Activated naive CD4-positive, alpha-beta T cell treated with anti-CD3 and anti-CD28 coated beads, Interleukin-2, amount 50 U/mL, for 72 hours (primary cell): ENCODE measurements around the gene GAMT. TPM values are rescaled to one million over a fixed set of nuclear protein-coding genes. Genes with fewer than 3 reads are reported as not detected.

ENCODE experiments used
- ATAC-seq, 2 donors: fragments of 150-1000 bp; cut with Tn5 transposase; 2 replicates each; pipeline ENCODE4 v1.10.0; 2021; ENCODE audit warnings: mild to moderate bottlenecking in 2 of 2, moderate library complexity in 2 of 2
- DNase-seq, 2 donors: peaks; one replicate each; pipeline ENCODE4 v3.0.0; 2021 to 2022; ENCODE audit warnings: low spot score in 2 of 2
- H3K27ac Mint-ChIP-seq, 2 donors: one replicate each; pipeline ENCODE4 v1.8.0; 2022; ENCODE audit warnings: mild to moderate bottlenecking in 2 of 2, mixed read lengths in 2 of 2
- H3K36me3 Mint-ChIP-seq, 2 donors: one replicate each; pipeline ENCODE4 v1.8.0; 2022; ENCODE audit warnings: mixed read lengths in 2 of 2
- H3K9me3 Mint-ChIP-seq, 2 donors: one replicate each; pipeline ENCODE4 v1.8.0; 2022; ENCODE audit warnings: mixed read lengths in 2 of 2
- total RNA-seq, 2 donors: library from RNA; stranded (reverse); gene quantifications; one replicate each; pipeline ENCODE4 v1.2.3, GENCODE V29; 2022

The GAMT gene
- total RNA-seq, 2 donors from 2014 or later, result 4.2 to 30.2 TPM

GRCh38 chr19:1399745-1400144 is 1.6 kb downstream of the GAMT start:
- Mint-ChIP-seq H3K9me3 (no peaks in the 10 kb centered on the region), H3K36me3 (no peaks in the 10 kb centered on the region), H3K27ac (no peak overlapping the region)
- DNase-seq, result no peak
- no peak for ATAC-seq

- Mint-ChIP-seq H3K36me3 (no peaks in the 10 kb centered on the region), H3K27ac (no peak overlapping the region)
- ATAC-seq, result no peak
These were observed 2.3 kb downstream of the GAMT start for GRCh38 chr19:1399079-1399478.

GRCh38 chr19:1397838-1398237 is 3.5 kb downstream of the GAMT start:
- no peak overlapping the region for H3K27ac Mint-ChIP-seq
- DNase-seq (no peak), ATAC-seq (no peak)
- no peaks in the 10 kb centered on the region for H3K9me3 Mint-ChIP-seq
- H3K36me3 Mint-ChIP-seq, result no peaks in the 10 kb centered on the region

More at GRCh38 chr19:1399079-1399478, 2.3 kb downstream of the GAMT start:
- no peaks in the 10 kb centered on the region for H3K9me3 Mint-ChIP-seq
- DNase-seq, result no peak

- Mint-ChIP-seq H3K27ac (peak overlapping the region in 1 of 2 donors; percentile 88), H3K9me3 (no peaks in the 10 kb centered on the region), H3K36me3 (no peaks in the 10 kb centered on the region)
- no peak for DNase-seq
- ATAC-seq, result no peak
These were observed 4.3 kb downstream of the GAMT start for GRCh38 chr19:1396768-1397679.

- no peaks in the 10 kb centered on the region for H3K9me3 Mint-ChIP-seq
- DNase-seq (no peak), ATAC-seq (no peak)
- peak overlapping the region in 1 of 2 donors; percentile 24 for H3K27ac Mint-ChIP-seq
- no peaks in the 10 kb centered on the region for H3K36me3 Mint-ChIP-seq
These were observed 5.1 kb downstream of the GAMT start for GRCh38 chr19:1396019-1396767.

- no peak for ATAC-seq
- H3K27ac Mint-ChIP-seq, result no peak overlapping the region
- no peaks in the 10 kb centered on the region for H3K9me3 Mint-ChIP-seq
These were observed 5.9 kb downstream of the GAMT start for GRCh38 chr19:1395194-1396018.

GRCh38 chr19:1394252-1395193 is 6.8 kb downstream of the GAMT start:
- ATAC-seq, result no peak

More at GRCh38 chr19:1395194-1396018, 5.9 kb downstream of the GAMT start:
- no peaks in the 10 kb centered on the region for H3K36me3 Mint-ChIP-seq
- DNase-seq, result no peak

GRCh38 chr19:1393841-1394240 is 7.5 kb downstream of the GAMT start:
- H3K27ac Mint-ChIP-seq, result no peak overlapping the region
- no peaks in the 10 kb centered on the region for H3K9me3 Mint-ChIP-seq
- peaks cover 4 to 8% of the 10 kb centered on the region in 2 donors for H3K36me3 Mint-ChIP-seq
- ATAC-seq (no peak), DNase-seq (no peak)

More at GRCh38 chr19:1394252-1395193, 6.8 kb downstream of the GAMT start:
- peaks cover 0 to 1% of the 10 kb centered on the region in 2 donors for H3K36me3 Mint-ChIP-seq
- no peaks in the 10 kb centered on the region for H3K9me3 Mint-ChIP-seq
- no peak overlapping the region for H3K27ac Mint-ChIP-seq
- DNase-seq, result no peak

GRCh38 chr19:1392939-1393530 is 8.3 kb downstream of the GAMT start:
- DNase-seq (no peak), ATAC-seq (no peak)
- peaks cover 5 to 10% of the 10 kb centered on the region in 2 donors for H3K36me3 Mint-ChIP-seq
- no peaks in the 10 kb centered on the region for H3K9me3 Mint-ChIP-seq
- peak overlapping the region in 1 of 2 donors; percentile 36 for H3K27ac Mint-ChIP-seq

GRCh38 chr19:1392407-1392806 is 8.9 kb downstream of the GAMT start:
- ATAC-seq (no peak), DNase-seq (no peak)
- Mint-ChIP-seq H3K27ac (peak overlapping the region in 1 of 2 donors; percentile 55), H3K36me3 (peaks cover 5 to 10% of the 10 kb centered on the region in 2 donors), H3K9me3 (no peaks in the 10 kb centered on the region)

GRCh38 chr19:1390890-1391423 is 10.4 kb downstream of the GAMT start:
- ATAC-seq, result no peak
- no peak for DNase-seq
- peaks cover 5 to 10% of the 10 kb centered on the region in 2 donors for H3K36me3 Mint-ChIP-seq
- no peaks in the 10 kb centered on the region for H3K9me3 Mint-ChIP-seq
- no peak overlapping the region for H3K27ac Mint-ChIP-seq

GRCh38 chr19:1389033-1389940 is 12.1 kb downstream of the GAMT start:
- ATAC-seq (no peak), DNase-seq (no peak)
- Mint-ChIP-seq H3K9me3 (no peaks in the 10 kb centered on the region), H3K27ac (no peak overlapping the region), H3K36me3 (peaks cover 5 to 10% of the 10 kb centered on the region in 2 donors)

- DNase-seq (no peak), ATAC-seq (no peak)
- Mint-ChIP-seq H3K27ac (no peak overlapping the region), H3K9me3 (no peaks in the 10 kb centered on the region), H3K36me3 (peaks cover 6 to 10% of the 10 kb centered on the region in 2 donors)
These were observed 12.7 kb downstream of the GAMT start for GRCh38 chr19:1388637-1389026.
